ENCODE data around the gene WDFY4. TPM values are rescaled to one million over a fixed set of nuclear protein-coding genes. Genes with fewer than 3 reads are reported as not detected.

Gene WDFY4
- polyA plus RNA-seq, 1 donor (not counting 4 experiments of a cell fraction or from before 2014, with no cell fraction given), result 0.04 TPM

- Histone ChIP-seq H4K20me1 (ENCODE audit: control insufficient read depth, extremely low read depth, insufficient read depth, low read length) (no peaks in the 10 kb centered on the region), H2AFZ (ENCODE audit: control insufficient read depth, low read length) (no peak overlapping the region), H3K27ac (ENCODE audit: control insufficient read depth, insufficient read depth, low read length) (no peak overlapping the region), H3K36me3 (ENCODE audit: control insufficient read depth in 2 of 2, extremely low read depth in 1 of 2, insufficient read depth in 2 of 2, low read length in 2 of 2) (no peaks in the 10 kb centered on the region), H3K4me3 (ENCODE audit: control insufficient read depth in 2 of 3, extremely low read depth in 1 of 3, insufficient read depth in 2 of 3, low read depth in 1 of 3, low read length in 3 of 3) (no peak overlapping the region), H3K79me2 (ENCODE audit: control insufficient read depth, insufficient read depth, low read length) (no peaks in the 10 kb centered on the region), H3K9ac (ENCODE audit: control insufficient read depth, extremely low read depth, insufficient read depth, low read length) (no peak overlapping the region), H3K9me3 (ENCODE audit: control insufficient read depth, low read depth, low read length) (no peaks in the 10 kb centered on the region), H3K27me3 (ENCODE audit: control insufficient read depth, extremely low read depth, insufficient read depth, low read length) (no peaks in the 10 kb centered on the region), H3K4me1 (ENCODE audit: control insufficient read depth, extremely low read depth, insufficient read depth, low read length) (no peaks in the 10 kb centered on the region), H3K9me1 (ENCODE audit: control insufficient read depth, extremely low read depth, insufficient read depth, low read length) (no peaks in the 10 kb centered on the region), H3K4me2 (ENCODE audit: control insufficient read depth, extremely low read depth, insufficient read depth, low read depth, low read length) (no peak overlapping the region)
- dilution Hi-C loops (cut with MboI; ENCODE audit: extremely low pct_ligation_motif_present, low sequenced_read_pairs), result no loop called here
- TF ChIP-seq EZH2 (IDR thresholded peaks at IDR 0.05; ENCODE audit: low read length) (no peak), CTCF (optimal IDR thresholded peaks at IDR 0.05 in 1 of 3, IDR thresholded peaks at IDR 0.05 in 1 of 3, conservative IDR thresholded peaks at IDR 0.05 in 1 of 3; ENCODE audit: extremely low read depth in 1 of 3, insufficient read depth in 2 of 3, low read length in 3 of 3) (no peak)
- FAIRE-seq (no peak), DNase-seq (ENCODE audit: low read depth, low spot score) (no peak)
Measured at GRCh38 chr10:48683424-48683823, 1.2 kb upstream of the WDFY4 start.

- no peaks in the 10 kb centered on the region for H3K4me1 ChIP-seq (ENCODE audit: control insufficient read depth, extremely low read depth, insufficient read depth, low read length)
- H3K9me3 ChIP-seq (ENCODE audit: control insufficient read depth, low read depth, low read length), result no peaks in the 10 kb centered on the region
- FAIRE-seq (no peak), DNase-seq (ENCODE audit: low read depth, low spot score) (no peak)
- no peaks in the 10 kb centered on the region for H3K27me3 ChIP-seq (ENCODE audit: control insufficient read depth, extremely low read depth, insufficient read depth, low read length)
- dilution Hi-C loops (cut with MboI; ENCODE audit: extremely low pct_ligation_motif_present, low sequenced_read_pairs), result no loop called here
- H3K9ac ChIP-seq (ENCODE audit: control insufficient read depth, extremely low read depth, insufficient read depth, low read length), result no peak overlapping the region
- no peak for TF ChIP-seq EZH2 (IDR thresholded peaks at IDR 0.05; ENCODE audit: low read length)
- no peak for TF ChIP-seq CTCF (optimal IDR thresholded peaks at IDR 0.05 in 1 of 3, IDR thresholded peaks at IDR 0.05 in 1 of 3, conservative IDR thresholded peaks at IDR 0.05 in 1 of 3; ENCODE audit: extremely low read depth in 1 of 3, insufficient read depth in 2 of 3, low read length in 3 of 3)
- no peaks in the 10 kb centered on the region for H3K9me1 ChIP-seq (ENCODE audit: control insufficient read depth, extremely low read depth, insufficient read depth, low read length)
- H4K20me1 ChIP-seq (ENCODE audit: control insufficient read depth, extremely low read depth, insufficient read depth, low read length), result no peaks in the 10 kb centered on the region
- no peak overlapping the region for H3K4me3 ChIP-seq (ENCODE audit: control insufficient read depth in 2 of 3, extremely low read depth in 1 of 3, insufficient read depth in 2 of 3, low read depth in 1 of 3, low read length in 3 of 3)
- H3K27ac ChIP-seq (ENCODE audit: control insufficient read depth, insufficient read depth, low read length), result no peak overlapping the region
- H3K79me2 ChIP-seq (ENCODE audit: control insufficient read depth, insufficient read depth, low read length), result no peaks in the 10 kb centered on the region
- no peaks in the 10 kb centered on the region for H3K36me3 ChIP-seq (ENCODE audit: control insufficient read depth in 2 of 2, extremely low read depth in 1 of 2, insufficient read depth in 2 of 2, low read length in 2 of 2)
- no peak overlapping the region for H3K4me2 ChIP-seq (ENCODE audit: control insufficient read depth, extremely low read depth, insufficient read depth, low read depth, low read length)
- H2AFZ ChIP-seq (ENCODE audit: control insufficient read depth, low read length), result no peak overlapping the region
Measured at GRCh38 chr10:48683868-48684267, 805 bp upstream of the WDFY4 start.

All from keratinocyte (primary cell).